HUES6 (cell line): ENCODE data around the gene ADRA1B.

Experiments used
- H3K27ac ChIP-seq: 2 replicates; pipeline ENCODE4 v1.7.0; 2013; ENCODE audit warnings: low read depth, mild to moderate bottlenecking, low read length, inconsistent platforms
- H3K27me3 ChIP-seq: 2 replicates; pipeline ENCODE4 v1.6.1; 2013; ENCODE audit warnings: low read length; ENCODE audit not compliant: control insufficient read depth, insufficient read depth
- H3K36me3 ChIP-seq: 2 replicates; pipeline ENCODE4 v1.6.1; 2013; ENCODE audit warnings: low read length; ENCODE audit not compliant: control insufficient read depth, insufficient read depth
- H3K4me1 ChIP-seq: 2 replicates; pipeline ENCODE4 v1.6.1; 2013; ENCODE audit warnings: low read length; ENCODE audit not compliant: control insufficient read depth, insufficient read depth
- H3K4me3 ChIP-seq: 2 replicates; pipeline ENCODE4 v1.5.1; 2013; ENCODE audit warnings: low read depth, low read length
- H3K9ac ChIP-seq: one replicate; pipeline ENCODE4 v1.6.1; 2013; ENCODE audit warnings: mild to moderate bottlenecking, low read length
- H3K9me3 ChIP-seq: 2 replicates; pipeline ENCODE4 v1.6.1; 2013; ENCODE audit warnings: low read depth, low read length; ENCODE audit not compliant: control insufficient read depth, insufficient read depth

Gene ADRA1B

GRCh38 chr5:160020964-160021363 lies 104.7 kb downstream of the ADRA1B start:
- Histone ChIP-seq H3K4me1 (no peaks in the 10 kb centered on the region), H3K27ac (no peak overlapping the region), H3K9ac (no peak overlapping the region), H3K27me3 (no peaks in the 10 kb centered on the region), H3K9me3 (no peaks in the 10 kb centered on the region), H3K4me3 (no peak overlapping the region), H3K36me3 (peaks cover 56% of the 10 kb centered on the region)

DNA sequence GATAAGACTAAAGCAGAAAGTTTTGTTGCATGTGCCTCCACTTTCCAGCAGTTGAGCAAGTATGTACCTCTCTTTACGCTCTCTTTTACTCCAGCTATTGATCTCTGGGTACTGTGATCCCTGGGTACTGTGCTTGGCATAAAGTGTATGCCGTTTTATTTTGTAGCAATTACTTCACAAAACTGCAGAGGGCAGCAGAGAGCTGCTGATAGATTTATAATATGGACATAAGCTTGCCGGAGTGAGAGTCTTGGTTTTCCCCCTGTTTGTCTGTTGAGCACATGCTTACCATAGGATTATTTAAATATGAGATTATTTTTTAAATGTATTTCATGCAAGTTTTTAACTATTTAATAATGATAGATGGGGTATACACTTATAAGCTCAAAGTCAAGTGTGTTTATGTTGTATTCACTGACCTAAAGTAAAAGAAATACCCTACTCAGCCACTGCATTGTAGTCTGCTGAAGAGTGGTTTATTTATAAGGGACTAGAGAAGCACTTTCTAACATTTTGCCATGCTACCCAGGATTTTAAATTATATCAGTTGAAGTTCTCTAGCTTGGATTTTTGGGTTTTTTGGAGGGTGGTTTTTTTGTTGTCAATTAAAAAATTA lies 105.7 kb downstream of the ADRA1B start:
- Histone ChIP-seq H3K4me3 (no peak overlapping the region), H3K4me1 (no peaks in the 10 kb centered on the region), H3K9ac (no peak overlapping the region), H3K27me3 (no peaks in the 10 kb centered on the region), H3K27ac (no peak overlapping the region), H3K9me3 (no peaks in the 10 kb centered on the region), H3K36me3 (peaks cover 57% of the 10 kb centered on the region)
